CD4-positive, alpha-beta T cell treated with Interleukin-4 for 4 hours (primary cell): Measurements from ENCODE around the gene EFL1.
"Not testable (repeated sequence)": the region's sequence is repeated elsewhere in the genome, so short reads cannot be mapped to it uniquely, and the experiment has no call there.

Experiments
- DNase-seq: peaks from one replicate; pipeline ENCODE4 v3.0.0-alpha.2; 2020

Gene EFL1

DNA sequence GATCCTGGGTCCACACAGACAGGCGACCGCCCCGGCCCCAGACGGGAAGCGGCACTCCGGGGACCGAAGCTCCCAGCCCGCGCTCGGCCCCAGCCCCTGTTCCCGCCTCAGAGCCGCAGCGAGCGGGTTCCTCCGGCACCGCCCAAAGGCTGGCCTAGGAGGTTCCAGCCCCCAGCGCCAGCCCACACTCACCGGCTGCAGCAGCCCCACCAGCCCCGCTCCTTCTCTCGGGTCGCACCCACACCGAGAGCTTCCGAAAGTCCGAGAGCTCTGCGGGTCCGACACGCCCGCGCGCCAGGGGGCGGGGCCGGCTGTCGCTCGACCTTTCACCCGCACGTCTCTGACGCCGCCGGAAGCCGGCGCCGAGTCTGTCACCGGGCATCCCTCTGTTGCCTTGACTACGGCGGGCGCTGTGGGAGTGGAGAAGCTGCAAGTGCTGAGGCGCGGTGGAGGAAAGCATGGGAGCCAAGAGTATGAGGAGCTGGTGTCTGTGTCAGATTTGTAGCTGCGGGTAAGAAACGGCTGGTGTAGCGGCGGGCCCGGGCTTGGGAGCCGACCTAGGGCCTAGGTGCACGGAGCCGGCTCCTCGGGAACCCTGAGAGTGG, at the start of gene EFL1, which contains the start of gene SAXO2:
Gene EFL1 (minus strand): TSS at position 313 of the 605 bp plus-strand sequence. CDS start 956 bp downstream, outside the sequence.
Gene SAXO2 (plus strand): TSS at position 397 of the 605 bp plus-strand sequence. CDS start 62 bp downstream, at position 459.
- DNase-seq = peak; percentile 88

- DNase-seq = not testable (repeated sequence)
Measured at GRCh38 chr15:82311321-82311720, 48.8 kb upstream of the EFL1 start.

GRCh38 chr15:82309802-82310201, 47.3 kb upstream of the EFL1 start:
- no peak for DNase-seq

DNA sequence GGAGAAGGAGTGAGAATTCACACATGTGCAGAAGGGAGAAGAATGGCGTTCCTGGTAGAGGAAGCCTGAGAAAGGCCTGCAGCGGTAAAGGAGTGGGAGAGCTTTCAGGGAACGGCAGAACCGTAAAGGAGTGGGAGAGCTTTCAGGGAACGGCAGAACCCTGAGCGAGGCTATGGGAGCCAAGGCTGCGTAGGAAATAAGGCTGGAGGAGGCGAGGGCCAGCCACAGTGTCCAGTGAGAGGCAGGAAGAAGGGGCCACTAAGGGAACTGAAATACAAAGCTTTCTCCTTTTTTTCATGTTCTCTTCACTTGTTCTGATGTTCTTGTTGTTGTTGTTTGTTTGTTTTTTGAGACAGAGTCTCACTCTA, 45.2 kb upstream of the EFL1 start:
- no peak for DNase-seq

DNA sequence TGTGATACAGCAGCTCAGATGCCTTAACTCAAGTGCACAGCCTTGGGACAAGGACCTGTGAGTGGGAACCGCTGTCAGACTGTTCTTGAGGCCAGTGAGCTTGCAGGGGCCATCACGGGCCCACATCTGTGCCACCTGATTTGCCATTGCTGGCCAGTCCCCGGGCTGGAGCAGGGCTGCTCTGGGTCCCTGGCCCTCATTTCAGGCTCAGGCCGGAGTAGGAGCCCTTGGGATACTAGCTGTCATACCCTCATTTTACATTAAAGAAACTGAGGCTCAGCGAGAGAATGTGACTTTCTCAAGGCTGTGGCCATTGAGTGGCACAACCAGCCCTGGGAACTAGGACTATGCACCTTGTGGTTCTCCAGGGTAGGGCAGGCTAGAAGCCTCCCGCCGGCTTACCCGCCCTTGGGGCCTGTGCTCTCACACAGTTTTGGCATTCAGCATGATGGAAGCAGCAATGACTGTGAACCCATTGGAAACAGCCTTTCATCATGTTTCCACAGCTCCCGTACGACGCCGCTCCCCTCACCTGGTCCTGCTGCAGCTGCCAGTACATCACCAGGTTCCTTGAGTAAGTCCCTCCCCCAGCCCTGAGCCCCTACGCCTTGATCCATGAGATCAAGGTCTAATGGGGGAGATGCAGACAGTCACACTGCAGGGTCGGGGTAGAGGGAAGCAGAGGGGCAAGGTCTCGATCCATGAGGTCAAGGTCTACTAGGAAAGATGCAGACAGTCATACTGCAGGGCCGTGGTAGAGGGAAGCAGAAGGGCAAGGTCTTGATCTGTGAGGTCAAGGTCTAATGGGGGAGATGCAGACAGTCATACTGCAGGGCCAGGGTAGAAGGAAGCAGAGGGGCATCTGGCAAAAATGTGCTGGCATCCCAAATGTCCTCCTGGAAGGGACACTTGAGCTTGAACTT, 44.5 kb upstream of the EFL1 start:
- no peak for DNase-seq

GRCh38 chr15:82305621-82306048, 43.1 kb upstream of the EFL1 start:
- no peak for DNase-seq

DNA sequence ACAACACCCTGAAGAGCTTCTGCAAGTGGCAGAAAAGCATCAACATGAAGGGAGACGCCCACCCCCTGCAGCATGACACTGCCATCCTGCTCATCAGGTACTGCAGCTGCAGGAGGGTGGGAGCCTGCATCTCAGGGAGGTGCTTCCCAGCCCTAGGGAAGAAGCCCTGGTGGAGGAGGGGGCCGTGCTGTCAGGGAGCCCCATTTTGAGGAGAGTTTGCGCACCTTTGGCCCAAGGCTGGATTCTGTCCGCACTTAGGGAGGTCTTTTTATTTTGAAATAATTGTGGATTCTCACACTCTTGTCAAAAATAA, 42.2 kb upstream of the EFL1 start:
- DNase-seq = no peak

DNA sequence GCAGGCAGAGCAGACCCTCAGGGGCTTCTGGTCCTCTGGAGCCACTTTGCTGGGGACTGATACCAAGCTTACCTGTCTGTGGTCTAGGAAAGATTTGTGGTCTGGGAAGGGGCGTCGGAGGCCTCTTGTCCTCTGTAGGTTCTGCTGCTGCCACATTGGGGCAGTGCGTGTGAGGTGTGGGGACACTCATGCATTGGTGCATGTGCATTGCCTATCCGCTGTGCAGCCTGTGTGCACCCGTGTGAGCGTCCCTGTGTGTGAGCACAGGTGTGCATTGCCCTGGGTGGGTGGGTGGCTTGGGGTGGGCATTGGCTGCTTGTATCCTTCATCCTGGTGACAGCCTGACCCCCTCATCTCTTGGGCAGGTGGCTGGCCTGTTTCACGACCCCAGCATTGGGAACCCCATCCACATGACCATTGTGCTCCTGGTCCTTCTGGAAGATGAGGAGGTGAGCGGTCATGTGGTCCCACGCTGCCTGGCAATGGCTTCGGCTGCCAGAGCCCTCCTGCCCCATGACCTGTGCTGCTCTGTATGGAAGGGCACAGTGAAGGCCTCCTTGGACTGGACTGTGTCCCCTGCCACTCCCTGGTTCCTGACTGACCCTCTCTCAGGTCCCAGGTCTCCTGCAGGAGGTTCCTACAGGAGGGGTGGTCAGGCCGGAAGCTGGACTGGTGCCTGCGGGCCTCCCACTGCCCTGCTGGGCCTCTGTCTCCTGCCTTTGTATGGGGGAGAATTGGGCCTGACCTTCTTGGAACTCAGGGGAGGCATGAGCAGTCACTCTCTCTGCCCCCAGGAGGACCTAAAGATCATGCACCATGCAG, 41.6 kb upstream of the EFL1 start:
- no peak for DNase-seq

GRCh38 chr15:82301296-82302016, 38.9 kb upstream of the EFL1 start:
- DNase-seq = no peak

GRCh38 chr15:82300883-82301282, 38.3 kb upstream of the EFL1 start:
- no peak for DNase-seq

DNA sequence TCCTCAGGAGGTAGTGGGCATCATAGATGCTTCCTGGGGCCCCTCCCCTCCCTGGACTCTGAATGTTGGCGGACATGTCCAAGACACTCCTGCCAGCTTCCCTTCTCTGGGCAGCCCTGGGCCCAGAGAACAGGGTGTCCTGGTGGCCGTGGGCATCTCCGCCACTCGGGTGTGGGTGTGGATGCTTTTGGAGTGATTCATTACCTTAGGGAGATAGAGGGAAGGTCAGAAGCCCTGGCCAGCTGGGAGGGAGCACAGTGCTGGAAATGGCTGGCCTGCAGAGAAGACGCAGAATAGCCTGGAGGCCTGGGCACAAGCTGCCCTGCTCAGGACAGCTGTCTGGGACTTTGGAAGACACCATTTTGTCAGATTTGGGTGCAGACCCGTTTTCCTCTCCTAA, 37.8 kb upstream of the EFL1 start:
- not testable (repeated sequence) for DNase-seq

DNA sequence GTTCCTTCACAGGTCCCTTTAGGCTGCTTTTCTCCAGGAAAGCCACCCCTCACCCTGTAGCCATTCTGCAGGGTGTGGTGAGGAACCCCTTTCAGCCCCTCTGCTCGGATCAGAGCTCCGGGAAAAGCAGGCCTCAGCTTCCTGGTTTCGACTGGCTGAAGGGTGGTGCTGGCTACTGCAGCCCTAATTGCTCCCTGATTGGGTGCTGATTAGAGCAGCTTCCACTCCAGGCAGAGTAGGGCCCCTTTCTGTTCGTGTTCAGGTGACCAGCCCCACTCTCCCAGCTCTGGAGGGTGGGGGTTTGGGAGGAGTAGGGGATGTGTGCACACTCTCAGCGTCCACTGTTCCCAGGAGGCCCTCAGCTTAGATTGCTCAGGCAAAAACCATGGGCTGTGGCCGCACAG, 37.0 kb upstream of the EFL1 start:
- not testable (repeated sequence) for DNase-seq

DNA sequence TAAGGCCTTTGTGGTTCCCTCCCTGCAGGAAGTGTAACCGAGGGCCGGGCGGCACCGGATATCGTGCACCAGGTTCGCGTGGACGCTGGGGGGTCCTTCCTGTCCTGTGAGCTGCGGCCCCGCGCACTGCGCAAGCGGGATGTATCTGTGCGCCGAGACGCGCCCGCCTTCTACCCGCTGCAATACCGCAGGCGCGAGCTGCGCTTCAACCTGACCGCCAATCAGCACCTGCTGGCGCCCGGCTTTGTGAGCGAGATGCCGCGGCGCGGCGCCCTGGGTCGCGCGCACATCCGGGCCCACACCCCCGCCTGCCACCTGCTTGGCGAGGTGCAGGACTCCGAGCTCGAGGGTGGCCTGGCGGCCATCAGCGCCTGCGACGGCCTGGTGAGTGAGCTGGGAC, 36.0 kb upstream of the EFL1 start:
- DNase-seq = peak; percentile 57

DNA sequence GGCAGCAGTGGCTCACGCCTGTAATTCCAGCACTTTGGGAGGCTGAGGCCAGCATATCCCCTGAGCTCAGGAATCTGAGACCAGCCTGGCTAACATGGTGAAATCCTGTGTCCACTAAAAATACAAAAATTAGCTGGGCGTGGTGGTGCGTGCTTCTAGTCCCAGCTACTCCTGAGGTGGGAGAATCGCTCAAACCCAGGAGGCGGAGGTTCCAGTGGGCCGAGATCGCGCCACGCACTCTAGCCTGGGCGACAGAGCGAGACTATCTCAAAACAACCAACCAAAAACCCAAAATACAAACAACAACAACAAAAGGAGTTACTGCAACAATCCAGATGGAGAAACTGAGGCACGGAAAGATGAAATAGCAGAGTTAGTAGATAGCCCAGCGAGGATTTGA, 35.5 kb upstream of the EFL1 start:
- DNase-seq = no peak

DNA sequence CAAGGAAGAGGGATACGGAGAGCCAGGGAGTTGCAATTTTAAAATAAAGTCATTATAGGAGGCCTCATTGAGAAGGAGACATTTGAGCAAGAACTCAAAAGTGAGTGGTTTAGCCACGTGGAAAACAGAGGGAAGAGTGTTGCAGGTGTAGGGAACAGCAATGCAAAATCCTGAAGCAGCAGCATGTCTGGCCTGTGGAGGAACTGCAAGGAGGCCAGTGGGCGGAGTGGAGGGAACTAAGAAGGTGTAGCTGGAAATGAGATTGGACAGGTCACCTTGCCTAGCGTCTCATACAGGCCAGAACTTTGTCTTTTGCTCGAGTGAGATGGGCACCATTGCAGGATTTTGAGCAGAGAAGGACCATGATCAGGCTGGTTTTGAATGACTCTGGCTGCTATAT, 35.0 kb upstream of the EFL1 start:
- DNase-seq = no peak

DNA sequence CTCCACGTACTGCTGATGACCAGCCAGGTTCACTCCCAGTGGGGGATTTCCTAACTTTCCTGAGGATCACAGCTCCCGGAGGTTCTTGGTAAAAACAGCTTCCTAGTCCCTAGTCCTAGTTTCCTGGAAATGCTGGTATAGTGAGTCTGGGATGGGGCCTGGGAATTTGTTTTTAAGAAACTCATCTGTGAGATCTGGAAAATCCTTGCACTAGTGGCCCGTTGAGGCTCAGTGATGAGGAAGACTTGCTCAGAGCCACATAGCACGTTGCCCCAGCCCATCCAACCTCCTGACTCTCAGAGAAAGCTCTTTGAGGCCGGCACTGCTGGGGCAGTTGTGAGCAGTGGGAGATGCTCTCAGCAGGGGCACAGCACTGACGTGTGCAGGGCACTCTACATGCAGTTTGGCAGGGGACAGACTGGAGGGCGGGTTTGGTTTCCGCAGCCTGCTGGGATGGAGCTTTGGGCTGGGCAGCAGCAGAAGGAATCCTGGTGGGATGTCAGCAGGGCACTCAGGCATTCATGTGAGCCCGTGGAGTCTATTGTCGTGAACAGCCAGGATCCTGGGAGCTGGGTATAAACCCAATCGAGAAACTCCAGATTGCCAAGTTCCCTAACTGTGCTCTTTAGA, 31.6 kb upstream of the EFL1 start:
- DNase-seq = no peak

- no peak for DNase-seq
Measured at GRCh38 chr15:82292271-82292670, 29.7 kb upstream of the EFL1 start.

DNA sequence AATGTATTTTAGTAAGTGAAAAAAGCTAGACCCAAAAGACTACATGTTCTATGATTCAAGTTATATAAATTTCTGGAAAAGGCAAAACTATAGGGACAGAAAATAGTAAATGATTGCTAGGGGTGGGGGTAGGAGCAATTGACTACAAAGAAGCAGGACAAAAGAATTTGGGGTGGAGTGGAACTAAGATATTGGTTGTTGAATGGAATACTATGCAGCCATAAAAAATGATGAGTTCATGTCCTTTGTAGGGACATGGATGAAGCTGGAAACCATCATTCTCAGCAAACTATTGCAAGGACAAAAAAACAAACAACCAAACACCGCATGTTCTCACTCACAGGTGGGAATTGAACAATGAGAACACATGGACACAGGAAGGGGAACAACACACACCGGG, 25.7 kb upstream of the EFL1 start:
- DNase-seq = not testable (repeated sequence)

DNA sequence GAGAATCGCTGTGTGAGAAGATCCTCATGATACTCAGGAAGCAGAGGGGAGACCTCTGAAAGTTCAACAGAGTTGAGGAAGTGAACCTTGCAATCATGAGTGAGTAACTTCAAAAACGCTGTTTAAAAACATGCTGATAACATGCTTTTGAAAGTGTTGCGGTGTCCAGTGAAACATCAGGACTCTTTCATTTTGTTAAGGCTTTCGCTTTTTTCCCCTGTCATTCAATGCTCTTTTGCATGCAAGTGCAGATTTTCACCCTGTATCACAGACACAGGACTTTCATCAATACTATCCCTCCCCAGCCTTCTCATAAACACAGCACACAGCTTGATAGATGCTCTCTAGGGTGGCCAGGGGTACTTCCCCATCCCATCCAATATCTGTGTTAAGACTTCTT, 23.9 kb upstream of the EFL1 start:
- DNase-seq = peak; percentile 32

DNA sequence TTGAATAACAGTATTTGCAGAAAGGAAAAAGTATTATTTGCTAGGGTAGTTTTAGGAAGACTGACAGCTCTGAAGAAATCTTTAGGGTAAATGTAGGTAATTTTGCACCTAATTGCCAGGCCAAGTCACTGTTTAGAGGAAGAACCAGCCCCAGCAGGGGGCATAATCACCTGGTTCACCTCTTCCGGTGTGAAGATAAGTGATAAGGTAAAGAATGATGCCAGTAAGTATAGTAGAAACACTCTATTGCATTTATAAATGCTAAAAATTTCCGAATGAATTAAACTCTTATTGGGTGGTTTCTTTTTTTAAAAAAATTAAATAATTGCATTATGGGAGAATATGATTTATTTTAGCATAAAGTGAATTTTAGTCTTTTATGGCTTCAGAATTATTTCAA, 21.8 kb upstream of the EFL1 start:
- DNase-seq = not testable (repeated sequence)

DNA sequence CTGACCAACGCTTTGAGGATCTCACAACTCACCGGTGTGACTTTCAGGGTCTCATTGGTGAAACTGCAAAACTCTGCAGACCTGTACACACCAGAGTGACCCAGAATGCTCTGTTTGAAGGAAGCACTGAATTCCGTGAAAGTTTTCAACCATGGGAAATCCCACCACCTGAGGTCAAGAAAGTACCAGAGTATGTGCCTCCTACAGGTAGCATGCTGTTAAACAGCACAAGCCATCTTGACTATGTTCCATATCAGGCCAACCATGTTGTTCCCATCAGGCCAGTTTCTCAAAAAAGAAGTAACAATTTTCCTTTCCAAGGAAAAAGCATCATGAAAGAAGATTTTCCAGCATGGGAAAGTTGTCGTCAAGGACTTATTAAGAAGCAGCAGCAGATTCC, 19.9 kb upstream of the EFL1 start:
- DNase-seq = not testable (repeated sequence)

DNA sequence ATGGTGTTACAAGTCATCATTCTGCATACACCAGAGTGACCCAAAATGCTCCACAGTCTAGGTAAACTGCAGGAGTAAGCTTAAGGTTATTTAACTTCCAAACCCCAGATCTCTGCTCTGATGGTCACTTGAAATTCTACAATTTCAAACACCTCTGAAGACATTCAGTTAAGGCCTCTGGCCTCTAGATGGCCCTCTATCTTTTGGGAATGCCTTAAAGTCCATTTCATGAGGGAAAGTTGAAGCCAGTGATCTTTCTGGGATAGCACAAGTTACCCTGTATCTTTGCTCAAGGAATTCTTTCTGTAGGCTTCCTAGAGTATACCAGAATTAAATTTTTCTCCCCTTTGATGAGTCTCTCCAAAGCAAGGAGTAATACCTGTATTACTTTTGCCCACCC, 18.7 kb upstream of the EFL1 start:
- not testable (repeated sequence) for DNase-seq
